Right renal cortex interstitium (tissue), 3 donors: ENCODE measurements around the gene PRDM11. TPM values are rescaled to one million over a fixed set of nuclear protein-coding genes. Genes with fewer than 3 reads are reported as not detected.

Experiments used
- DNase-seq, 3 donors: peaks; one replicate each; pipeline ENCODE4 v3.0.0-alpha.2; 2013; ENCODE audit warnings: low read depth in 3 of 3, low spot score in 2 of 3
- polyA plus RNA-seq, 3 donors: library from polyadenylated mRNA; unstranded; fragments of 120-200 nt; gene quantifications; one replicate each; pipeline ENCODE4 v1.2.1, GENCODE V29; 2013; ENCODE audit not compliant: insufficient read length in 3 of 3

Gene PRDM11
- polyA plus RNA-seq, 3 donors, result 18.2 to 19.8 (median 18.5) TPM

DNA sequence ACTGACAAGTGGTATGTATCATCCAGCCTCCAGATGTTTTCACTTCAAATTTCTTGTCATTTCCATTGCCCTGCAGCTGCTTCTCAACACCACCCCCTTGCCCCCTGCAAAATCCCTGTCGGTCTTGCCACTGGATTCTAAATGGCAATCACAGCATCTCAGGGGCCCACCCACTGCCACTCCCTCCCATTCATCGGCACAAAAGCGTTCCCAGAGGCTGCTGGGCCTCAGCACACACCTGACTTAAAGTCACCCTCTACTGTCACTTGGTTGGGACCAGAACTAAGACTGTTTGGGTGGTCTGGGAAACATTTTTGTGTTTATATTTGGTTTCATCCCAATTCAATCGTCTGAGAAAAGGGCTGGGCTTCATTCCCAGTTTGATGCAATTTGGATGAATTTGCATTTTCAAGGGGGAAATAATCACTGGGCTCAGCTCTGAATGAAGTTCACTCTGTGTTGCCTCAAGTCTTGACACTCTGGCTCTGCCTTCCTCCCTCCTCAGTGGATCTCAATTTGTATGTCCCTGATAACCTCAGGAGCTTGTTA is 112.6 kb downstream of the PRDM11 start:
- no peak for DNase-seq

DNA sequence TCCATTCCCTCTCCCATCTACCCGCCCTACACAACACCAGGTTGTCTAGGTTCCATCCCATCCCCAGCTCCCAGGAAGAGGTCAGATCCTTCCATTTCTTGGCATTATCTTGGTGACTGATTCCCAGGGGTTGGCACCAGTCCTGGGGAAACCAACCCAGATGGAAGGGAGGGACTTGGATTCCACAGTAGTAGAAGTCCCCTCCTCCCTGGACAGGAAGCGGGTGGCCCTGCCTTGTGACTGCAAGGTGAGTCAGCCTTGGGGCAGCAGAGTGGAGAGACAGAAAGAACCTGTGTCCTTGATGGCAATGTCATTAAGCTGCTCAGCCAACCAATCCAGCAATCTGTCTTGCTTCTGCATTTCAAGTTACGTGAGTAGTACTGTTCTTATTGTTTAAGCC is 113.2 kb downstream of the PRDM11 start:
- DNase-seq, result no peak

DNA sequence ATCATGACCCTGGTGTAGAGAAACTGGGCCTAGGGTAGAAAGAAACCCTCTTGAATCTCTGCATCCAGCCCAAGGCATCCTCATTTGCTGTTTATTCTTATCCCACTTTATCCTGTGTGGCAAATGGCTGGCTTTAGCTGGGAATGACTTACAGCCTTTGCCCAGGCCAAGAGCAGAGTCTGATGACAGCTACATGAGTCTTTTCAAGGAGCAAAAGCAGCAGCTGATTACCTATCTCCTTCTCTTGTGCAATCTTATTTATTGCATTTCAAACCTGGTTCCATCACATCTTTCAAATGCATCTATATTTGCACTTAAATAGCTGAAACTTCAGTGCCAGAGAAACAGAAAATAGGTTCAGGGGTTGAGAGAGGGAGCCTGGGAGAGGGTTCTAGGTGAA is 113.6 kb downstream of the PRDM11 start:
- no peak for DNase-seq

DNA sequence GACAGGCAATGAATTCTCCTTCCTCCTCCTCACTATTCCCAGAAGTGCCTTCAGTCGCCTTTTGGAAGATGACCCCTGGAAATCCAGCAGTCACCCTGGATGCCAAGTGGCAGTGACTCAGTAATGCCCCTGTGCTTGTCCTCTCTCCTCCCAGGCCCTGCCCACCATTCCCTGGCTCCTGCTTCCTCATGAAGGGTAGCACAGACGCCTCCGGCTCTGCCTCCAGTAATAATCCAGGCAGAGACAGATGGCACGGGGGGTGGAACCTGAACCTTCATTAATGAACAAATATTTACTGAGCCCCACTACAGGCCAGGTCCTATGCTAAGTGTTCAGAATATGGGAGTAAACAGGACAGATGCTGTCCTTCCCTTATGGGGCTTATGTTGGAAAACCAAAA is 116.5 kb downstream of the PRDM11 start:
- DNase-seq, result no peak

DNA sequence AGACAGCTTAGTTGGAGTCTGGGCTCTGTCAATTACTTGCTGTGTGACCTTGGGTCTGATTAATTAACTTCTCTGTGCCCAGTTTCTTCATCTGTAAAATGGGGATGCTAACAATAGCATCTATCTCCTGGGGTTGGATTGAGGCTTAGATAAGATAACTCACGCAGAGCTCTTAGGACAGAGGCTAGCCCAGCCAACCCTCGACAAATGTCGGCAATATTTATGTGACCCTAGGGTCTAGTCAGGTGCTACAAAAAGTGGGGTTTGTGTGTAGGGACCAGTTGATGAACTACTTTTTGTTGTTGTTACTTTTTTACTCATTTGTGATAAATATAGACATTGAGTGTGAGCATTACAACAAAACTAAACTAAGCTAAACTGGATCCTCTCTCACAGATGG is 117.3 kb downstream of the PRDM11 start:
- DNase-seq, result no peak

DNA sequence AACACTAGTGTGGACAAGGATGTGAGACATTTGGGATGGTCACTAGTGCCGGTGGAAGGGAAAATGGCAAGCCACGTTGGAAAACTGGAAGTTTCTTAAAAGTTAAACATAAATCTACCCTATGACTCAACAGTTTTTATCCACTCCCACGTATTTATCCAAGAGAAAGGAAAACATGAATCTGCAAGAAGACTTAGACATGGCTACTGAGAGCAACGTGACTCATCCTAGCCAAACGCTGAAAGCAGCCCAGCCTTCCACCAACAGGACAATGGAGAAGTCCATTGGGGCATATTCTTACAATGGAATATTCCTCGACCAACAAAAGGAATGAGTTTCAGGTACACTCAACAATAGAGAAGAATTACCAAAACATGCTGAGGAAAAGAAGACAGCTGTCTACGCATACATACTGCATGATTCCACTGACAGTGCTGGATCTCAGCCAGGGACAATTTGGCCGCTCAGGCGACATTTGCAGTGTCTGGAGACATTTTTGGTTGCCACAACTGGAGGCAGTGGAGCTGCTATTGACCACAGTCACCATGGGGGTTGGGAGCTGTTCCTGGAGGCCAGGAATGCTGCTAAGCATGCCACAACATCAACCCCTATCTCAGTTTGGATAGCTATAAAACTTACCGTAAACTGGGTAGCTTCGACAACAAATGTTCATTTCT is 118.5 kb downstream of the PRDM11 start:
- no peak for DNase-seq

DNA sequence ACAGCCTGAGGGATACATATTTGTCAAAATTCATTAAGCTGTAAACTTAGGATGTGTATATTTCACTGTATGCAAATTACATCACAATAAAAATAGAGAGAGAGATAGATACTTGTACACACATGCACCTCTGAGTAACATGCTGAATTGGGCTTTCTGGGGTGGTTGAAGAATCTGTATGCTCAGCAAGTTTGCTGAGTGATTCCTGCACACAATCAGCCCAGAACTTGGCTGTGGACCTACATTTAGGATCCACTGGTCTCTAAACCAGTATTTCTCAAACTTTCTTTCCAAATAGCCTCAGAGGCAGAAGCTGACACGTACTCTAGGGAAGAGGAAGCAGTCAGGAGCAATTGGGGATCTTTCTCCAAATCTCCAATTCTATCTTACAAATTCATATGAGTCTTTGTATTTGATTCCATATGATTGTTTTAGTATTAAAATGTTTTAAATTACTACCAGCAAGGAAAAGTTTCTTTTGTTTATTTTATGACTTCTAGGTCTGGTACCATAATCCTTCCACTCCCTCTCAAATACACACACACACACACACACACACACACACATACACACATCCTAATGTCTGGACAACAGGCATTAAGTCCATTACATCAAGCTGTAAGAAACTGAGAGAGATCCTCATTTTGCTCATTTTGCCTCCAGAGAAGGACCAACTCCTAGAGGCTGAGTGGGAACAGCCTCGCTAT is 119.7 kb downstream of the PRDM11 start:
- no peak for DNase-seq

DNA sequence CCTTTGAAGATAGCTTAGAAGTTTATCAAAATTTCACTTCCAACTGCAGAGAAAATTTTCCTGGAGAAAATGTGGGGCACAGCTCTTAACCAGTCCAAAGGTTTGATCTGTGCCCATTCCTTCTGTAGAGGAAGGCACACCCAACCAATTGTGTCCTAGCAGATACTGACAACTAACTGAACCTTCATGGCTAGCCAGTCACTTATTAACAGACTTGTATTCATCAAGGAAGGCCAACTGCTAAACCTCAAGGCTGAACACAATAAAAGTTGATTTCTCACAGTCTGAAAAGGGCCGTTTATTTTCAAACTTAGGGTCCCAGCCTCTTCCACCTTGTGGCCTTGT is 120.2 kb downstream of the PRDM11 start:
- DNase-seq, result no peak

DNA sequence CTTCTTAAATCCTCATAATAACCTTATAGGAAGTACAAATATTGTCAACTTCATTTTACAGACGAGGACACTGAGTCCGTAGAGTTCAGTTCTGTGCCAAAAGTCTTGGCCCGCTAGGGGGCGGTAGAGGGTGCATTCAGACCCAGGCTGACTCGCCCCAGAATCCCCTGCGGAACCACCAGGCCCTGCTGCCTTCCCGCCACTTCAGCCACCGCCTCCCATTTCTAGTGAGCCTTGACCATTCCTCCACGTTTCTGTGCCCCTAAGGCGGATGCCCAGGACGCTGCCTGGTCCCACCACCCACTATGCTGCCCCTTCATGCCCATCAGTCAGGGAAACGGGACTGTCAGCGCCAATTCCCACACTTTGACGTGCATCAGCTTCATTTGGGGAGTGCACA is 120.6 kb downstream of the PRDM11 start:
- no peak for DNase-seq

DNA sequence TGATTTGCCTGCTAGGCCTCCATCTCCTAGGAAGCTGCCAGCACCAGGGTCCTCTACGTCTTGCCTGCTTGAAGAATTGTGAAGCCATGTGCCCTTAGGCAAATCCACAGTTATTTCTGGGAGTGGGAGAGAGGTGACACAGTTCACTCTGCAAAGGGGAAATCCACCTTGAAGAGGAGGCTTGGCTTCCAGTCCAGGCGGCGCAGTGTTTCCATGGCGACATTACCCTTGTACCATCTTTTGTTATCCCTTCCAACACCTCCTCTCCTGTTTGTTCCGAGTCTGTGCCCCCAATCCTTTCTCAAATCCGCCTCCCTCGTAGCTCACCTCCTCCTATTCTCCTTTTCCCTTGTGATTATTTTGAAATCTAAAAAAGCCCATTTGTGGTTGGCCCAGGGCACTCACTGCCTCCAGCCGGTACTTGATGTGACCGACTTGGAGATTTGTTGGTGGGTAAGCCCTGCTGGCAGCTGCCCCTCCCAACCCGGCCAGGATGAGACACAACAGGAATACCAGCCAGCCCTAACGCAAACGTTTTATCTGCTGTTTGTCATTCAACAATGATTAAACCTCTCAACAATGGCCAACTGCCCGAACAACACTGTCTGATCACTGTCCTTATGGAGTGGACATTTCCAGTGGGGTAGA is 121.3 kb downstream of the PRDM11 start:
- DNase-seq, result no peak

DNA sequence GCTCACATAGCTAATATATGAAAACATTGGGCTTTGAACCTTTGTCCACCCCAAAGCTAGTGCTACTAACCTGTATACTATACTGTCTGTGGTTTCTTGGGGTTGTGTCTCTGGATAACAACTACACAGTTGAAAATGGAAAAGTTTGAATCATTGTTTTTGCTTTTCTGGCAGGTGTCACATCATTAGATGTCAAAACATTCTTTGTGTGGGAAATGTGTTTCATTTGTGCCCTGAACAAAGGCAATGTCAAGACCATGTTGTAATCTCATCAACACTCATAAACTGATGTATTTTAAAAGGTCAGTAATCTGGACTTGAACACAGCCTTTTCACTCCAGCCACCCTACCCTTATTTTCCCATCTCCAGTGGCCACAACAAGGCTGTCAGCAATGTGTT is 123.2 kb downstream of the PRDM11 start:
- no peak for DNase-seq

DNA sequence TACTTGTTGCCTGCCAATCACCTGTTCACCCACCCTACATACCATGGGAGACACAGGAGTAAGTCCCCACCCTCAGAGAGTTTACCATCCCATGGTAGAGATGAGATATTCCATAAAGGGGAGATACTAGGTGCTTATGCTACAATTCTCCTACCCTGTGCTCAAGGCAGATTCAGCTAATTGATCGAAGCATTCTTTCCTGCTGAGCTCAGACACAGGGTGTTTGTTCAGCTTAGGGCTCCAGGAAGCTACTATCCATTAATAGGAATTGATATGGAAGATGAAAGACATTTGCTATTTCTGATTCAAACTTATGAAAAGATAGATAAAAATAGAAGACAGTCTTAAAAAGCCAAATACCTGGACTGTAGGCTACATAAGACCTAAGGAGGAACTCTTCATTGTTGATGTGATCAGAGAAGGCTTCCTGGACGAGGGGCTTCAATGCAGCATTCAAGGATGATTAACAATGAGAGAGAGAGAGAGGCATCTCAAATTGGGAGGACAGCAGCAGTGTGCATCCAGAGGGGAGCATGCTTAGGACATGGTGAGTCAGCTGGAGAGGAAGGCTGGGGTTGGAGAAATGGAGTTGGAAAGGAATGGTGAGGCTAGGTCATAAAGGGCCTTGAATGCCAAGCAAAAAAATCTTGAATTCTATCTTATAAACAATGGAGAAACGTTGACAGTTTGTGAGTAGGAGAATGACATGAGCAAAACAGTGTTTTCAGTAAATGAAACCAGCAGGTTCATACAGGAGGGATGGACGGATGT is 124.7 kb downstream of the PRDM11 start:
- DNase-seq, result no peak

DNA sequence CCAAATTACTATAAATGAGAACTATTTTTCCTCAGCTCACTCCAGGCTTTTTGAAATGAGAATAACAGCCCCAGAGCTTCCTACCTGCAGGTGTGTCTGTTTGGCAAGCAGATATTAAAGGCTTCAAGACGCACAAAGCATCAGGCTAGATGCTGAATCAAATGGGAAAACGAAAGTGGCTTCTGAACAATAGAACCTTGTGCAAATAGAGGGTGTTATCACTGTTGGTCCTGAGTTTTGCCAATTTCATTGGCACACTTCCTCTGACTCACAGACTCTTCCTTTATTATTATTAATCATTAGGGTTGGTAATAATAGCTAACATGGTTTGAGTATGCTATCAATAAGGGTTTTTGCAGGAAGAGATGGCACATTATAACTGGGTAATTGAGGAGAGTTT is 126.3 kb downstream of the PRDM11 start:
- DNase-seq, result no peak

DNA sequence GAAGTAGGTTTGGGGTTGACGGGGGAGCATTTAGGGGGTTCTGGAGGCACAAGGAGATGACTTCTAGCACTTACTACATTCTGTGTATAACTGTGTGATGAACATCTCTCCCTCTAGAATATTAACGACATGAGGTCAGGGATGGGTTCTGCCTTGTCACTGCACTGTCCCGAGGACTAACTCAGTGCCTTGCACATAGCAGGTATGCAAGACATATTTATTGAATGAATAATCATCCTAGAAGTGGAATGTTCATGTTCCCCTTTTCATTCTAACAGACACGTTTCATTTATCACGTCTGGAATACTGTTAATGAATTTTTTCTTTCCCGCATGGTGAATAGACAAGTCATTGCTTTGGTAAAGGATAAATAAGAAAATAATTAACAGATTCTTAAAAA is 127.1 kb downstream of the PRDM11 start:
- DNase-seq, result no peak

DNA sequence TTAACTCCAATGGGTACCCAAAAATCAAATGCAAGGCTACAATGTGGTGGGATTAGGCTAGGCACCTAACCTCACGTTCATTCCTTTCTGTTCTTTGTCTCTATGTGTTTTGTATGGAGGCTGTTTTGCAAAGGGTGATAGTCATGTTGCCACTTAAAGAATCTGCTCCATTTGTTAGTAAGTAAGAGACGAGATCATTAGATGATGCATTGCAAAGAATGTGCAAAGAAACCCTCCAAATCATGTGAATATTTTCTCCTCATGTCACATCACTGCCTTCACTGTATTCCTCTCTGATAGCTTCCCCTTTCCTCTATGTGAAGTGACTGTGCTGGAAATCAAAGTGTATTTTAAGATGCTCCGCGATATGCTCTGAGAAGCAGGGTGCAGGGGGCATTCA is 127.8 kb downstream of the PRDM11 start:
- no peak for DNase-seq

DNA sequence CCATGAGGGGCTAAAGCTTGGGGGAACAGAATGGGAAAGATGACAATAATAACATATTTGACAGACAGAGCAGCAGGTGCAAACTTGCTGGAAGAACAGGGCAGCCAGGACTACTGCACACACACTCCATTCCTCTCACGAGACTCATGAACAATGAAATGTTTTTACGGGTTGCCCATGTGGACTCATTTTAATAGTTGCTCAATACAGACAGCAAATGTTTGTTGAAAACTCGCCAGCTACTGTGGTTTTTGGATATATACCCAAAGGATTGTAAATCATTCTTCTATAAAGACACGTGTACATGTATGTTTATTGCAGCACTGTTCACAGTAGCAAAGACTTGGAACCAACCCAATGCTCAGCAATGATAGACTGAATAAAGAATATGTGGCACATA is 129.4 kb downstream of the PRDM11 start:
- no peak for DNase-seq

DNA sequence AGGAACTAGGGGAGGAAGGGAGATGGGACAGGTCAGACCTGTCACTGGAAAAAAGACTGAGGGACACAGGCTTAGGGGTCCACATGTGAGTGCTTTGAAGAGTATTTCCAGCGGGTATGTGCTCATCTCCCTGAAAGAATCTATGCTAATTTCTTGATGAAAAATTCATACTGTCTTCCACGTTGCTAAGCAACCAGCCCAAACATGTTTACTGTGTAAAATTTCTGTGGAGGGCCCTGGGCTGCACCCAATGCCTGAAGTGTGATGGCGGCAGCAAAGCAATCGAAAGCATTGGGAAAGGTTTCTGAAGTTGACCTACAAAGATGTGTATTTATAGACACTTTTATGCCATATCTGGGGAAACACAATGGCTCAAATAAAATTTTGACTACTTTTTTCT is 132.3 kb downstream of the PRDM11 start:
- no peak for DNase-seq

DNA sequence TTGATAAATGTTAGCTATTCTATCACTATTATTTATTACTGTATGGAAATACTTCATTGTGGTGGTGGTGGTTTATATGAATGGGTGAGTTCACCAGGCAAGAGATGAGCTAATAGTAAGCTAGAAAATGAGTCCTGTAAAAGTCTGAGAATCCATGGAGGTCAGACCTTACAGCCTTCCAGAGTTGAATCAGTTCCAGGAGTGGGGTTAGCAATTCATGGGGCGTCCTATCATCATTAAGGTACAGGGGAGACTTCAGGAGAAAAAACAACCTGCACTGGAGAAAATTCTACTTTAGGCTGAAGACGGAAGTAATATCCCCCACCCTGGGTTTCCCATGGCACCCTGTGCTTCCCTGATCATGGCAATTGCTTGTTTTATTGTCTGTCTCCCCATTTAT is 133.2 kb downstream of the PRDM11 start:
- DNase-seq, result no peak

DNA sequence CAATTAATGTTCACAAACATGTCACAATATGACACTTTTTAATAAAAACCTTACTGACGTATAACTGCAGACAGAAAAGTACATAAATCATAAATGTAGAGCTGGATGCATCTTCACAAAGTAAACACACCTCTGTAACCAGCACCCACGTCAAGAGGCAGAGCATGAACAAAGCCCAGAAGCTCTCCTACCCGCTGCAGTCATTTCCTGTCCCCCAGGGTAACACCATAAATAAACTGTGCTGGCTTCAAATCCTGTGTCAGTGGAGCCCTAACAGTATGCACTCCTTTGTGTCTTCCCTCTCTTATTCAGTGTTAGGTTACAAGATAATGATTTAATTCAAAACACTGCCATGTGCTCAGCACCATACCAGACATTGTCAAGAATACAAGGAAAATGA is 134.0 kb downstream of the PRDM11 start:
- no peak for DNase-seq

DNA sequence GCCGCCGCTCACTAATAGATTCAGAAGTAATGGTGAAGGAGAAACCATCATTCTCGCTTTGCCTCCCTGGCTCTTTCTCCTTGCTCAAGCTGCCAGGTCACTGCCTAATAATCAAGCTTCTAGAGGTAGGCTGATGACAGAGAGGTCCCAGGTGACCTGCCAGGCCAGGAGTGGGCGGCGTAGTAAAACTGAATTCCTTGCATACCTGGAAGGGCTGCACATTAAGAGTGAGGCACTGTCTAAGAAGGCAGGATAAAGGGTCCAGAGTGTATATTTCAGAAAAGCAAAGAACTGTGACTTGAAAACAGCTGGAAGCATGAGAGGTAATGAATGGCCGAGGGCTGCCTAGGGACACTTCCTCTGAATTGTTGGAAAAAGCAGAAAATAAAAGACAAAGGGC is 135.6 kb downstream of the PRDM11 start:
- DNase-seq, result no peak
